Epithelial cell of esophagus (primary cell): Measurements from ENCODE around the gene PPARG.

Experiments
- DNase-seq: peaks from one replicate; pipeline ENCODE4 v3.0.0; 2010; ENCODE audit warnings: low read depth
- H3K4me3 ChIP-seq: 2 replicates; pipeline ENCODE4 v1.5.1; 2011; ENCODE audit warnings: mild to moderate bottlenecking, low read length, control low read depth
- CTCF ChIP-seq: IDR thresholded peaks from 2 replicates; pipeline ENCODE4 v1.5.1; 2011; ENCODE audit warnings: low read depth, mild to moderate bottlenecking, low read length, control low read depth, inconsistent platforms; ENCODE audit not compliant: insufficient read depth; ENCODE audit errors: missing control alignments

The PPARG gene

DNA sequence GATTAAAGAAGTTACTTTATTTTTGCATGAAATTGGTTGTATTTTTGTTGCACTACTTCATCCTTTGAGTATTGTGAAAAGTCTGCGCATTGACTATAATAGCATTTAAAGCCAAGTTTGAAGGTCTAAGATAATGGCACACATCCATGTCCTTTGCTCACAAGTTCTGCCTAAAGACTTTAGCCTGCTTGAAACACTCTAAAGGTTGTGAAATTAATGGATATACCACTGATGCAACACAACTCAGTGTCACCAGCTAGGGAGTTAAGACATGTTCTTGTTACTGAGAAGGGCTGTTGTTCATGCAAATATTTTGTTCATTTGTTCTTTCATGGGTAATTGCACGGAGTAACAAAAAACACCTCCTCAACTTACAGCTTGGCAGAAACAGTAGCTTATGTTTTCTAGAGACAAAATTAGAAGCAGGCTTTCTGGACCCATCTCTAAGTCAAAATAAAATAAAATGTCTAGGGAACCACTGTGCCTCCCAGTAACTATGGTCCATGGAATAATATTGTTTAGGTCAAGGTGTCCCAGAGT is 83.9 kb downstream of the PPARG start:
- no peak for DNase-seq
- TF ChIP-seq CTCF, result no peak
- no peak overlapping the region for H3K4me3 ChIP-seq

DNA sequence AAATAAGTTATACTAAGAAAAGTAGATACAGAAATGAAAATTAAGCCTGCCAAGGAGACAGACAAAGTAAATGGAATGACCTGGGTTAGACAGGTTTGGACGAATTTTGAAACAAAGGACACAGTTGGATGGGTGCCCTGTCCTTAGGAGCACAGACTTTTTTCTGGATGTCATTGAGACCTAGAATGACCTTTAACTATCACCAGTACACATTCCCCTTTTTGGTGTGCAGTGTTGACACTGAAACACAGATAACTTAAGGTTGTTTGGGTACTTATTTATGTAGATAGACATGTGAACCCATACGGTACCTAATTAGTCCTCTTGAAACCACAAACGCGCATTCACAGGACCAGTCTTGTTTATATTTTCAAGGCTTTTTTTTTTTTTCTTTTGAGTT is 86.7 kb downstream of the PPARG start:
- TF ChIP-seq CTCF, result no peak
- no peak overlapping the region for H3K4me3 ChIP-seq
- DNase-seq, result no peak

DNA sequence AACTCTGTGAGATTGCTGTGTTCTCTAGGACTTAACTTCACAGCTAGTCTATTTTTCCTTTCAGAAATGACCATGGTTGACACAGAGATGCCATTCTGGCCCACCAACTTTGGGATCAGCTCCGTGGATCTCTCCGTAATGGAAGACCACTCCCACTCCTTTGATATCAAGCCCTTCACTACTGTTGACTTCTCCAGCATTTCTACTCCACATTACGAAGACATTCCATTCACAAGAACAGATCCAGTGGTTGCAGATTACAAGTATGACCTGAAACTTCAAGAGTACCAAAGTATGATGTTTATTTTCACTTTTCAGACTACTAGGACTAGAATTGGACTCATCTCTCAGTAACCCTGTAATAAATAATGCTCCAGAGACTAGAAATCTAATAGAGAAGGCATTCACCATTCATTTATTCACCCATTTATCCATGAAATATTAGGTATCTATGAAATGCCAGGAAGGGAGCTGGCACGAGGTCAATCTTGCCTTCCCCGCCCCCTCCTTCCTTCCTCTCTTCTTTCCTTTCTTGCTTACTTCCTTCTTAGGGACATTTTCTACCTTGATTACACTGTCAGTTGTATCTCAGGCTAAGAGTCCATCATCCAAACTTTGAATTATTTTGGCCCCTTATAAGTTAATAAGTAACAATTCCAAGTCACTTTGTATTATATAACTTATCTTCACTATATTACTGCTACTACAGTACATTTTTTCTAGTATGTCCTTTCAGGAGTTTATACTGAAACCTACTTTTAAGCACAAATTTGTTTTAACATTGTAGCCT is 91.0 kb downstream of the PPARG start:
- no peak for DNase-seq
- TF ChIP-seq CTCF, result no peak
- no peak overlapping the region for H3K4me3 ChIP-seq

- TF ChIP-seq CTCF, result no peak
- no peak for DNase-seq
- no peak overlapping the region for H3K4me3 ChIP-seq
Measured at GRCh38 chr3:12380461-12380860, 91.6 kb downstream of the PPARG start.

- TF ChIP-seq CTCF, result no peak
- no peak for DNase-seq
Measured at GRCh38 chr3:12381199-12381598, 92.3 kb downstream of the PPARG start.

GRCh38 chr3:12383218-12383617 is 94.3 kb downstream of the PPARG start:
- no peak for TF ChIP-seq CTCF
- H3K4me3 ChIP-seq, result no peak overlapping the region
- DNase-seq, result no peak

More at GRCh38 chr3:12381199-12381598, 92.3 kb downstream of the PPARG start:
- H3K4me3 ChIP-seq, result no peak overlapping the region
